NCI-H524 treated with DMSO at 0.1 percent for 48 hours (cell line): ENCODE results near the gene GRK3.
"Not testable (repeated sequence)": the region's sequence is repeated elsewhere in the genome, so short reads cannot be mapped to it uniquely, and the experiment has no call there.

Experiments used
- DNase-seq: peaks from one replicate; lab custom pipeline; 2025; lab: John Stamatoyannopoulos, UW

Gene GRK3

DNA sequence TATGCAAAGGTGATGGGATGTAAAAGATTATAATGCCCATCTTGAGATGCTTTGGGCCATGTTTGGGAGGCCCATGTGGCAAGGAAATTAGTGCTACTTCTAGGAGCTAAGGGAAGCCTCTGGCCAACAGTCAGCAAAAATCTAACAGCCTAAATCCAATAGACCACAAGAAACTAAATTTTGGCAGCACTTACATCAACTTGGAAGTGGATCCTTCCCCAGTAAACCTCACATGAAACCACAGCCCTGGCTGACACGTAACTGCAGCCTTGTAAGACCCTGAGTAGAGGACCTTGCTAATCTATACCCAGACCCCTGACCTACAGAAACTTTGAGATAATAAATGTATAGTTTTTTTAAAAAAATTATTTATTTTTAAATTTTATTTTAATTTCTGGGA, 13.1 kb upstream of the GRK3 start:
- DNase-seq = no peak

DNA sequence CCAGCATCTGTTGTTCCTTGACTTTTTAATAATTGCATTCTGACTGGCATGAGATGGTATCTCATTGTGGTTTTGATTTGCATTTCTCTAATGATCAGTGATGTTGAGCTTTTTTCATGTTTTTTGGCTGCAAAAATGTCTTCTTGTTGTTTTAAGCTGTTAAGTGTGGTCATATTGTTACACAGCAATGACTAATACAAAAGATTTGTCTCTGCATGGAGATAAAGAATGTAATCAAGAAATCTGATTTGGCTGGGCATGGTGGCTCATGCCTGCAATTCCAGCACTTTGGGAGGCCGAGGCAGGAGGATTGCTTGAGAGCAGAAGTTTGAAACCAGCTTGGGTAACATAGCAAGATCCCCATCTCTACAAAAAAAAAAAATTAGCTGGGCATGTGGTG, 12.1 kb upstream of the GRK3 start:
- not testable (repeated sequence) for DNase-seq

GRCh38 chr22:25553131-25553530, 11.3 kb upstream of the GRK3 start:
- no peak for DNase-seq

DNA sequence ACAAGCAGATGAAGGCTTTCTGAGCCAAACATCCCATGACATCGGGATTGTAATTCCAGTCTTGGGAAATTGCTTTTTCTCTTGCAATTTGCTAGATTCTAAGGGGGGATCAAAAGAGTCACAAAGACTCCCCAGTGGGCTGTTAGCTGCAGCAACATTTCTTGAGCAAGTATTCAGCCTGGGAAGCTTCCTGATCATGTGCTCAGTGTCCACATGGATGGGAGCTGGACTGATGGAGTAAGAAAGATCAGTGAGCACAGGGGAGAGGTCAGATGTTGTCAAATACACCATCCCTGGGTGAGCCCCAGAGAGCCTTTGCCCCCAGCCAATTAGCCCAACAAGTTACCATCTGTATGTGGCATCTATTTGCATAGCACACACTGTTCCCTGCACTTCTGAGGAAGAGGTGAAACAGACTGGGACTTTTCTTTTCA, 10.2 kb upstream of the GRK3 start:
- DNase-seq = no peak

DNA sequence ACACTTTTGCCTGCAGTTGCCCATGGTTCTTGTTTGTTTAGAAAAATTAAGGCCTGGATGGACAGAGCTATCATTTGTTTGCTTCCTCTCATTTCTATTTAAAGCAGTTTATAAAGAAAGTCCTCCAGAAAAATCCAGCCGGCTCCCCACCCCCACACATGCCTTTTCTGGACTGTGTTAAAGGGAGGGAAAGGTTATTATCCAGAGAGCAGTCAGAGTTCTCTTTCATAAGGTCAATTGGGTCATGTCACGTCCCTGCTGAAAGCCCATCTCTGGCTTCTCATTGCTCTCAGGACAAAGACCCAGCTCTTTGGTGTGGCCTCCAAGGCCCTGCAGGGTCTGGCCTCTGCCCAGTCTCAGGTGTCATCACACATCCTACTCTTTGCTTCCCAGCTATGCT, 9.8 kb upstream of the GRK3 start:
- DNase-seq = no peak

DNA sequence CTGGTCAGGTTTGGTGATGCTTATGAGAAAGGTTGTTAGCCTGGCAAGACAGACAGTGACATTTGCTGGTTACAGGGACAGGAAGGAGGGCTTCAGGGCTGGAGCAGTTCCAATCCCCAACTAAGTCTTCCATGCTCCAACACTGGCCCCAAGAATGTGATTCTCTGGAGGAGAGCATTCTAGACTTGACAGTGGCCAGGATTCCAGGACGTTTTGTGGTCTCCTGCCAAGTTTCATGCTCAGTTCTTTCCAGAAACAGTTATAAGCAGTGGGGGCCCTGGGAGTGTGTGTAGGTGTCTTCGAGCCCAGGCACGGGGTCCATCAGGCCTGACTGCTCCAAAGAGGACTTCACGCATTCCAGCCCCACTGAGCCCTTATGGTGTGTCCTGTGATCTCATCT, 8.9 kb upstream of the GRK3 start:
- DNase-seq = no peak

DNA sequence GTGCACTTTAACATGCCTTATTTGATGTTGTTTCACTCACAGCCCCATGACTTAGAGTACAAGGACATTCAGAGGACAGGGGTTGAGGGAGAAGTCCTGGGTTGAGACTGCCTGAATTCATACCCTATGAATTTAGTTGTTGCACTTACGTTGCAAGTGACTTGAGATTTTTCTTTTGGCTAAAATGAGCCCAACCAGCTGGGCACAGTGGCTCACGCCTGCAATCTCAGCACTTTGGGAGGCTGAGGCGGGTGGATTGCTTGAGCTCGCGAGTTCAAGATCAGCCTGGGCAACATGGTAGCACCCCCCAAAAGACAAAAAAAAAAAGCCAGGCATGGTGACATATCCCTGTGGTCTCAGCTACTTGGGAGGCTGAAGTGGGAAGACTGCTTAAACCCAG, 7.3 kb upstream of the GRK3 start:
- DNase-seq = no peak

- no peak for DNase-seq
These were observed 6.1 kb upstream of the GRK3 start for GRCh38 chr22:25558341-25558740.

DNA sequence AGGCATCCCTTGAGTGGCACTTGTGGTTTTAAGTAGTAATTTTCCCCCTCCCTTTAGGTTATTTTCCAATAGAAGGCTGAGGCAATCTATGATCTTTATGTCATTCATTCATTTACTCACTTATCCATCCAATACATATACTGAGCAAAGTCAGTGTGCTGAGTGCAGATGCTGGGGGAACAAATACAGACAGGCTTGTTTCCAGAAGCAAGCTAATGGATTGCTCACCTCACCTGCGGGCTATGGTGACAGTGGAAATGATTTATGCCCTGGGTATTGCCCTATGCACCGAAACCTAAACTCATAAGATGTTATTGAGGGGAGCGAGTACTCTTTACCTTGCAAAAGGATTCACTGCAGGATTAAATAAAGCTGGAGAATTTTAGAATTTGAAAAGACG, 4.6 kb upstream of the GRK3 start:
- not testable (repeated sequence) for DNase-seq

DNA sequence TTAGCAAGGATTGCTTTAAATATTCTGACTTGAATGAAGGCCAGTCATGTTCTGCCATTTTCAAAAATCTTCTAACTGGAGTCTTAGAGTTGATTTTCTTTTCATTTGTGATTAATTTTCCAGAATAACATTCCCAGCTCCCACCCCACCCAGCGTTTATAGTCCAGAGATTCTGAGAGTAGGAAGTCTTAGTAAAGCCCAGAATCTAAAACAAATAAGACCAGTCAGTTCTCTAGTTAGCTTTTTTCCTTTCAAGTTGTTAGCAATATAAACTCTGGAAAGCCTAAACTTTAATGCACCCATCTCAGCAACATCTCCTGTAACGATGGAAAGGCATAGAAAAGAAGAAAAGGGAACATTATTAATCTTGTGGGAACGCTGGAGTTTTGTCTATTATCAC, 3.3 kb upstream of the GRK3 start:
- DNase-seq = not testable (repeated sequence)

DNA sequence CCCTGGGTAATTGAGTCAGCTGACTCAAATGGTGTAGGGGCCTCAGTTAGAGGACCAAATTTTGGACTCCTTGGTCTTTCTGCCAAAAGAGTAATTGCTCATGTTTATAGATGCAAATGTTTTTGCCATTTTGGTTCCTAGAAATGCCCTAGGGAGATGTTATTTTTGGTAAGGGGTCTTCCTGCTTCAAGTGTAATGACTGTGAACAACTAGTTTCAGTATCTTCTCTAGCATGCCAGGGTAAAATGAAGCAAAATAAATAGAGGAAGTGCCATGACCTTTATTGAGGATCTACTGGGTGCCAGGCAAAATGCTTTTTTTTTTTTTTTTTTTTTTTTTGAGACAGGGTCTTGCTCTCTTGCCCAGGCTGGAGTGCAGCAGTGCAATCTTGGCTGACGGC, 2.5 kb upstream of the GRK3 start:
- DNase-seq = not testable (repeated sequence)

DNA sequence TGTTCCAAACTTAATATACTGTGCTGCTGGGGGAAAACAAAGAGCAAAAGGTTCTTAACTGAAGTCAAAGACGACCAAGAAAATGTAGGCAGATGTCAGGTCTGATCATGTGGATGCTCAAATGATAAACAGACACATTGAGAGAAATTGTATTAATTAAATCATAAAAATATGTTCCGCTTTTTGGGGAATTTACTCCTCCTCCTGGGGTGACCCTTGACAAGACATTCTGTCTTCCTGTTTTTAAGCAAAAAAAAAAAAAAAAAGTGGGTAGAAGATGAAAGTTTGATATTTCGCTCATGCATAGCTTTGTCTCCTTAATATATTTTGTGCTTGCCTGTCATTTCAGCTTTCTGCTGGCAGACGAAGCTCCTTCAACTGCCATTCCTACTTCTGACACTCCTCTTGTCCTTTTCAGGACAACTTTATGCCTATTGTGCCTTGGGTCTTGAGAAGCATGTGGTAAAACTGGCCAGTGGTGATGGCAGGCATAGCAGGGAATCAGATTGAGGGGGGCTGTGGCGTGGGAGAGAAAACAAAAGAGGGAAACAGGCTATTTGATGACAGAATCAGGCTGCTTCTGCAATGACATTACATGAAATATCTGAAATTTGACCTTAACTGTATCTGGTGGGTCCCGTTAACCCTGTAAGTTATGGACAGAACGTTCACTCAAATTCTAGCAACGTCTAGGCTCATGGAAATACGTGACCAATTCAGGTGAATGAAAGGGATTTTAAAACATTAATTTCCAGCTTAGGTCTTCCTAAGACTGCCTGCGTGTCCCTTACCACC, 1.3 kb upstream of the GRK3 start:
- DNase-seq = not testable (repeated sequence)

DNA sequence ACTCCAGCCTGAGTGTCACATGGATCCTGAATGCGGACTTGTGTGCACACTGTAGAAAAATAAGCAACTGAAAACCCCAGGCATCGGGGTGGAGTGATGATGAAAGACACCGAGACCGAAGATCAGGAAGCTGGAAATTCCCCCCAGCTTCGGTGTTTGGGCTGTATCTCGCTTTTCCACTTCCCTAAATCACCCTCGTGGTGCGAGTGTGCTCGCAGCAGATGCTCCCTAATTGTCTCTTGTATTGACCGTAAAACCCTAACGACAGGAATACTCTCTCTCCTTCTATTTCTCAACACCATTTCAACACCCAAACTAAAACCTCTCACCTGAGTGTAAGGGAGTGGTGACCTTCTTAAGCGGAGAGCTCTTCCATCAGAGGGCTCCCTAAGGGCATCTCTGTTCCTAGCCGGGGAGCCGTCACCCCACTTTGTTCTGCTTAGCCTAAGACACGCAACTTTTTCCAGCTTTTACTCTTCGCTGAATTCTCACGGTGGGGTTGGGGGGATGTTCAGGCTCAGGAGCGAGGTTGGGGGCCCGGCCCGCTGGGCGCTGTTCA, 635 bp upstream of the GRK3 start:
- DNase-seq = no peak

DNA sequence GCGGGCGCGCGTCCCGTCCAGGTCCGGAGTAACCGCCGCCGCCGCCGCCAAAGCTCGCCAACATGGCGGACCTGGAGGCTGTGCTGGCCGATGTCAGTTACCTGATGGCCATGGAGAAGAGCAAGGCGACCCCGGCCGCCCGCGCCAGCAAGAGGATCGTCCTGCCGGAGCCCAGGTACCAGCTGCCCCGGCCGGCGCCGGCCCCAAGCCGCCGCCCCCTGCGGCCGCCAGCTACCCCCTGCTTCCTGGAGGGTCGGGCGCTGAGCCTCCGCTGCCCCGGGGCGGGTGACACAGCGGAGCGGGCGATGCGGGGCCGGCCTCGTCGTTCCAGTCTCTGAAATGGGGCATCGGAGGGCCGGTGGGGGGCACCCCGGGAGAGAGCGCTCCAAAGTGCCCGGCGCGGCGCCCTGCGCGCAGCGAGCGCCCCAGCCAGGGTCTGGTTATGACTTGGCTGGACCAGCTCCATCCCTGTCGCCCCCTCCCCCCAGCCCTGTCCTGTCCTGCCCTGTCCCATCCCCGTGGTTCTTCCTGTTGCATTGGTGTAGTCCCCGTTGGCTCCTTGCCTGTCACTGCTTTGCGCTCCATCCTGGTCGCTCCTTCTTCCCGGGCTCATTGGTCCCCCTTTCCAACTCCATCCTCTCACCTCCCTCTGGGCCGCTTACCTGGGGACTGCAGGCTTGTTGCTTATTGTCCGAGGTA, 653 bp downstream of the GRK3 start:
- no peak for DNase-seq

- DNase-seq = no peak
These were observed 1.9 kb downstream of the GRK3 start for GRCh38 chr22:25566186-25566897.

- DNase-seq = no peak
These were observed 2.4 kb downstream of the GRK3 start for GRCh38 chr22:25566898-25567235.

GRCh38 chr22:25567251-25567675, 2.8 kb downstream of the GRK3 start:
- DNase-seq = no peak

DNA sequence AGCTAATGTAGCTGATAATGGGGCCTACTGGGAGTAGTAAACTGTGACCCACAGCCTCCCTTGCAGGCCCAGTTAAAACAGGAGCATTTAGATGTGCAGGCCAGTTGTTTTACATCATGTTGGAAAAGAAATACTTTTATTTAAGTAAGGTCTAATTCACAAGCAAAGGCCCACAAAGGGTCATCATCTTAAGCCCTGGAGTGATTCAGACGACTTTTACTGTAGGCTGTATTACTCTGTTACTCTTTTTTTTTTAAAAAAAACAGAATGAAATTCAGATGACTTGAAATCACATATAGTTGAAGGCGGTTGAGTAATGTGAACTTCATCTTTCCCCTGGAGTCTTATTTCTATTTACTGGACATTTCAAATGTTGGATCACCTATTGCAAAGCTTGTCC, 3.6 kb downstream of the GRK3 start:
- not testable (repeated sequence) for DNase-seq

DNA sequence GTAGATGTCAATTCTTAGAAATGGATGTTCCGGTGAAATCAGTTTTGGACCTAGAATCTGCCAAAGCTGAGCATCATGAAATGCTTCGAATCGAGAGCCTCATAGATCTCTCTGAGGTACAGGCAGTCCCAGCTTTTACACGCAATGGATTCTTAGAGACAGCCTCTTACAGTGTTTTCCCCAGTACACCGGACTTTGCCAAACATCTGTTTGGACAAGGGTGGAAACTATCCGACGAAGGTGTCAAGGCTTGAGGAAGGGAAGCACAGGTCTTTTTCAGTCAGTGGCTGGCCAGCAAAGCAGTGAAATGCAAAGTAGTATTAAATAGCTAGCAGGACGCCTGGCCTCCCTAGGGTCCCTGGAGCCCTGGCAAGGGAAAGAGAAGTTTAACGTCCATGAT, 4.9 kb downstream of the GRK3 start:
- DNase-seq = no peak

- DNase-seq = no peak
These were observed 5.5 kb downstream of the GRK3 start for GRCh38 chr22:25569983-25570382.

GRCh38 chr22:25570486-25570885, 6.0 kb downstream of the GRK3 start:
- no peak for DNase-seq

DNA sequence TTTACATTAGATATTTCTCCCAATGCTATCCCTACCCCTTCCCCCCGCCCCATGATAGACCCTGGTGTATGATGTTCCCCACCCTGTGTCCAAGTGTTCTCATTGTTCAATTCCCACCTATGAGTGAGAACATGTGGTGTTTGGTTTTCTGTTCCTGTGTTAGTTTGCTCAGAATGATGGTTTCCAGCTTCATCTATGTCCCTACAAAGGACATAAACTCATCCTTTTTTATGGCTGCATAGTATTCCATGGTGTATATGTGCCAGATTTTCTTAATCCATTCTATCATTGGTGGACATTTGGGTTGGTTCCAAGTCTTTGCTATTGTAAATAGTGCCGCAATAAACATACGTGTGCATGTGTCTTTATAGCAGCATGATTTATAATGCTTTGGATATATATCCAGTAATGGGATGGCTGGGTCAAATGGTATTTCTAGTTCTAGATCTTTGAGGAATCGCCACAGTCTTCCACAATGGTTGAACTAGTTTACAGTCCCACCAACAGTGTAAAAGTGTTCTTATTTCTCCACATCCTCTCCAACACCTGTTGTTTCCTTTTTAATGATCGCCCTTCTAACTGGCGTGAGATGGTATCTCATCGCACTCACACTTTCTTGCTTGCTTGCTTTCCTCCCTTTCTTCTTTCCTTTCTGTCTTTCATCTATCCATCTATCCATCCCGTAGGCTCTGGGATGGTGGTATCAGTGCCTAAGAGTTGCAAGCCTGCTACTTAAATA, 7.7 kb downstream of the GRK3 start:
- not testable (repeated sequence) for DNase-seq
